ENCODE results near the gene LRMDA.

LRMDA gene

DNA sequence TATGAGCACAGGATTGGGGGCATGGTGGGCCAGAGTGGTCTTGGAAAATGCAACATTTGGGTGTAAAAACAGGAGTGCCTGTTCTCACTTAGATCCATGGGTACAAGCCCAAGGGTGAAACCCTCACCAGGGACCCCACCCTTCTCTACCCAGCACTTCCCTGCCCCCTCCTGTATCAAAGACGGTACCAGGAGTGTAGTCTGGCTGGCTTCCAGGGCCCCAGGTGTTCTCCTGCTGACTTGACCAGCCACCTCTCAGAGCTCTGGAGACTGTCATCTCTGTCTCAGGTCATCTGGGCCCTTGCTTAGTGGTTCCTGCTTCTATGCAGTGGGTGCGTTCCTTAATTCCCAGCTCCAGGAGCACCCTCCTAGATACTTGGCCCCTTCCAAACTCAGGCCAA, 447.2 kb downstream of the LRMDA start:
- H3K27ac Mint-ChIP-seq, result no peak overlapping the region
- H3K27me3 Mint-ChIP-seq, result no peaks in the 10 kb centered on the region
- CTCF ChIA-PET, result no interaction called here
- DNase-seq, result no peak
- H3K4me1 Mint-ChIP-seq, result no peaks in the 10 kb centered on the region
- no peaks in the 10 kb centered on the region for H3K9me3 Mint-ChIP-seq
- no peaks in the 10 kb centered on the region for H3K36me3 Mint-ChIP-seq
- H3K4me3 Mint-ChIP-seq, result no peak overlapping the region

DNA sequence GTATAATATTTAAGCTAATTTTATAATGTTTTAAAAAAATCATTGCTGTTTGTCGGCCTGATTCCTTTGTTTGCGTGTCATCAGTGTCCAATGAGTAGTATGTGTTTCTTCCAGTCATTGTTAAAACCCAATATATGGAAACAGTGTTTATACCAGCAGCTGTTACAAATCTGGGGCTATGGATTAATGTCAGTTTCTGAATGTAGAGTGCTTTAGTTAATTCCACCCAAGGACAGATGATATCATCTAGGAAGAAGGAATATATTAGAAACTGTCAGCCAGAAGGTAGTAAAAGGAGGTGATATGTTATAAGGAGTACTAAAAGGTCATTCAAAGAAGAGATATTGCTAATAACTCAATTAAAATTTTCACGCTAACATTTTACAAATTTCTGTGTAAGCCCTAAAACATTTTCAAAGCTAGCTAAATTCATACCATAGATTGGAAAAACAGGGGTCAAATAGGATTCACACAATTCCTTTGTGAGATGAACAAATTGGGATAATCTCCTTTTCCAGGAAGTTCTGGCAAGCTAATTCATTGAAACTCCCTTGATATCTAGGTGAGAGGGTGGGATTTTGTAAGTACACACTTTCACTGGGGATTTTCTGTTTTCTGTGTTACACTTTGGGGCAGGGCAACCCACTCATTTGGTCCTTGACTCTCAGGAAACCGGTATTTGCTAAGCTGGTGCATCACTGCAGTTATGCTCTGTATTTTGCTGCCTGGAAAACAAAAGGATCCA, 448.8 kb downstream of the LRMDA start:
- no peaks in the 10 kb centered on the region for H3K9me3 Mint-ChIP-seq
- CTCF ChIA-PET, result no interaction called here
- no peak for DNase-seq
- H3K27me3 Mint-ChIP-seq, result no peaks in the 10 kb centered on the region
- no peak overlapping the region for H3K4me3 Mint-ChIP-seq
- no peak overlapping the region for H3K27ac Mint-ChIP-seq
- H3K36me3 Mint-ChIP-seq, result no peaks in the 10 kb centered on the region
- H3K4me1 Mint-ChIP-seq, result no peaks in the 10 kb centered on the region

DNA sequence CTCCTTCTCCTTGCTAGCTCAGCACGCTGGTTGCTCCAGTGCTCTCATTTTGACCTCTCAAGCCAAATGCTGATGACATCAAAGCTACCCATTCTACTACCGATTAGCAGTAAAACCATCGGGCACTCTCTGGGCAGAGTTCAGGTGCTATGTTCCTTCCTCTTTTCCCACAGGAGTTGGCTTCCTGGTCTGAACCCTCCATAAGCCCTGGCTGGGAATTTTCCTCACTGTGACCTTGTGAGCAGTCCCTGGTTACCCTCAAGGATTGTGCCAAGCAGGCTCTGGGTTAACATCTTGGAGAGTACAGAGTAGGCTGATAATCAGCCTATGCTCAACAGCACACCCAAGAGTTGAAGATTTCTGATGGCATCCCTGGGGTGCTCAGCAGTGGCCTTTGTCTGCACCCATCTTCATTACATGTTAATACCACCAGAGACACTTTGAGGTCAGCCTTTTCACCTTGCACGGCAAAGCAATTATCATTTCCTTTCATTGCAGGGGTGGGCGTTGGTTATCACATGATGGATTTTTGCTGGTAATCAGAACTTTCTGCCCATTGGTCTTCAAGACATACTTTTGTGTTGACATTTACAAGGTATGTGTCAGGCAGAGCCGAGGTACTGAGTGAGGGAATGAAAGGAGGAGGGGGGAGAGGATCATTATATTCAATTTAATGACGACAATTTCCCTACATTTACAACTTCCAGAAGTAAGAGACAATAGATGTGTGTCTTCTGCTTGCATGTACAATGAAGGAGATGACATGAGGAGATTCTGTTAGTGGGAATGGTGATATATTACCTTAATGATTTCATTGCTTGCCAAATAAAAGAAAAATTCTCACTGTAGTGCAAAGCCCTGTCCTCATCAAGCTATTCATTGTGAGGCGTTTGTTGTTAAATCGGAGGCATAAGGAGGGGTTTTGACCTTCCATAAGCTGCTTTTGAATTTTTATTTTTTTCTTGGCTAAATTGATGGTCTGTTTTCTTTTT, 452.0 kb downstream of the LRMDA start:
- Mint-ChIP-seq H3K4me3 (no peak overlapping the region), H3K4me1 (no peaks in the 10 kb centered on the region), H3K27me3 (no peaks in the 10 kb centered on the region), H3K27ac (no peak overlapping the region), H3K9me3 (no peaks in the 10 kb centered on the region), H3K36me3 (no peaks in the 10 kb centered on the region)
- no peak for DNase-seq
- CTCF ChIA-PET, result no interaction called here

DNA sequence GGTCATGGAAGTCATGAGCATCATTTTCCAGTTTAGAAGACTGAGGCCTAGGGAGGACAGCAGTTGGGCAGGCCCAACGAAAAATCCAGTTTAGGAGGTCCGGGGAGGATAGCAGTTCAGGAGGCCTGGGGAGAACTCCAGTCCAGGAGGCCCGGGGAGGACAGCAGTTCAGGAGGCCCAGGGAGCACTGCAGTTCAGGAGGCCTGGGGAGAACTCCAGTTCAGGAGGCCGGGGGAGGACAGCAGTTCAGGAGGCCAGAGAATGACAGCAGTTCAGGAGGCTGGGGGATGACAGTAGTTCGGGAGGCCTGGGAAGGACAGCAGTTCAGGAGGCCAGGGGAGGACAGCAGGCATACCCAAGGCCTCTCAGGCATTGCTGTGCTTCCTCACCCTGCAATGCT, 453.4 kb downstream of the LRMDA start:
- no peaks in the 10 kb centered on the region for H3K4me1 Mint-ChIP-seq
- H3K36me3 Mint-ChIP-seq, result no peaks in the 10 kb centered on the region
- no peak overlapping the region for H3K4me3 Mint-ChIP-seq
- DNase-seq, result no peak
- no peak overlapping the region for H3K27ac Mint-ChIP-seq
- no peaks in the 10 kb centered on the region for H3K27me3 Mint-ChIP-seq
- CTCF ChIA-PET, result interaction anchor here (1.2 kb wide), 1 partner anchor 8 kb away, joined by 3 read pairs; no protein-coding TSS in a partner anchor
- no peaks in the 10 kb centered on the region for H3K9me3 Mint-ChIP-seq

DNA sequence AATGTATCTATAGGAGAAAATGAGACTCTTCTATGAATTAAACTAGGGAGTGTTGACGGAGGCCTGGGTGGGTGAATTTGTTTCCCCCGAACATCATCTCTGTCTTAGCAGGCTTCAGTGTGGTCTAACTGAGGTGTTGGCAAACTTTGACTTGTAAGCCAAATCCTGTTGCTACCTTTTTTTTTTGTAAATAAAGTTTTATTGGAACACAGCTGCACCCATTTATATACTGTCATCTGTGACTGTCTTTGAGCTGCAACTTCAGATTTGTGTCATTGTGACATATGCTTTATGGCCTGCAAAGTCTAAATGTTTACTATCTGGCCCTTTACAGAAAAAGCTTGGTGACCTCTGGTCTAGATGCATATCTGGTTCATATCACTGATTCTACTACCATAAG, 455.9 kb downstream of the LRMDA start:
- no peak for DNase-seq
- Mint-ChIP-seq H3K27me3 (no peaks in the 10 kb centered on the region), H3K4me3 (no peak overlapping the region), H3K36me3 (no peaks in the 10 kb centered on the region), H3K9me3 (no peaks in the 10 kb centered on the region), H3K4me1 (no peaks in the 10 kb centered on the region), H3K27ac (no peak overlapping the region)
- CTCF ChIA-PET, result no interaction called here

DNA sequence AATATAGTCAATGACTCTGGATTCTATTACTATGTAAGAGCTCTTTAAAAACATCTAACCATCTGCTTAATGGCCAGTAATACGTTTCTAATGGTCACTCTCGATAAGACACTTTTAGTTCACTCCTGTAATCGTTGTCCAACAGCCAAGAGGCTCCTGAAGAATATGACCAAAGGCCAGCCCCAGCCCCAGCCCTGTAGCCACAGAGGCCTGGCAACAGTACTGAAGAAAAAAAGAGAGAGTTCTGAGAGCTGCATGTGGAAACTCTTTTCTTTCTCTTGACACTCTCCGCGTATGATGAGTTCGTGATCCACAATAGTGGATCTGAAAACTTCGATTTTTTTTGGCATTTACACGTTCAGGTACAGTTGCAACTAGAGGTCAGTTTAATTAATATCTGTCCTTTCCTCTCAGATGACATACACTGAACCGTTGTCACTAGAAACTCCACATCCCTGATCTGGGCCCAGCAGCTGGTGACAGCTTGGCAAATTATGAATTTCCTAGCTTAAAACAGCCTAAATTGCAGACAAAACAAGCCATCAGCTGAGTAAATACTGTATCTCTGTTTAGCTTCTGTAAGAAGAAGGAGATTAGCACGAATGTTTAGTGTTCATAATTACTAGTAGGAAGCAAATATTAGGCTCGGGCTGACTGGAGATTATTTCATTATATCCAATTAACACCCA, 456.7 kb downstream of the LRMDA start:
- no peak for DNase-seq
- no peaks in the 10 kb centered on the region for H3K9me3 Mint-ChIP-seq
- H3K36me3 Mint-ChIP-seq, result no peaks in the 10 kb centered on the region
- H3K4me3 Mint-ChIP-seq, result no peak overlapping the region
- no peaks in the 10 kb centered on the region for H3K27me3 Mint-ChIP-seq
- H3K4me1 Mint-ChIP-seq, result no peaks in the 10 kb centered on the region
- H3K27ac Mint-ChIP-seq, result no peak overlapping the region
- CTCF ChIA-PET, result no interaction called here

DNA sequence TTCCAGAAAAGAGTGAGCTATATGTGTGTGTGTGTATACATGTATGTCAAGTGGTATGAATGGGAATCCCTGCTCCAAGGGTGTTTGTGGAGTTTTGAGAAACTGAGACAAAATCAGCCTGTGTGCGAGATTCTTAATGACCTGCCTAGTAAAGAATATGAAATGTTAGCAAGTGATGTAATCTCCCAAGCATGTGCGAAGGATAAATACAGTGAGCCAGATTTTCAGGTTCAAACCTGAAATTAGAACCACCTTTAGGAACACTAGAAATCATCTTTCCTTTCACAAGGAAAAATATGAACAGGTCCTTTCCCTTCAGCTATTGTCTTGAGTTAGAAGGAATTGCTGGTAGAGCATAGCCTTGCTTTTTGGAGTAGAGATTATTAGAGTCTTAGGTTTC, 457.6 kb downstream of the LRMDA start:
- no peaks in the 10 kb centered on the region for H3K9me3 Mint-ChIP-seq
- no peak for DNase-seq
- CTCF ChIA-PET, result interaction anchor here (0.7 kb wide), 1 partner anchor 65 kb away, joined by 3 read pairs; no protein-coding TSS in a partner anchor
- no peak overlapping the region for H3K4me3 Mint-ChIP-seq
- no peaks in the 10 kb centered on the region for H3K36me3 Mint-ChIP-seq
- no peak overlapping the region for H3K27ac Mint-ChIP-seq
- no peaks in the 10 kb centered on the region for H3K4me1 Mint-ChIP-seq
- no peaks in the 10 kb centered on the region for H3K27me3 Mint-ChIP-seq

DNA sequence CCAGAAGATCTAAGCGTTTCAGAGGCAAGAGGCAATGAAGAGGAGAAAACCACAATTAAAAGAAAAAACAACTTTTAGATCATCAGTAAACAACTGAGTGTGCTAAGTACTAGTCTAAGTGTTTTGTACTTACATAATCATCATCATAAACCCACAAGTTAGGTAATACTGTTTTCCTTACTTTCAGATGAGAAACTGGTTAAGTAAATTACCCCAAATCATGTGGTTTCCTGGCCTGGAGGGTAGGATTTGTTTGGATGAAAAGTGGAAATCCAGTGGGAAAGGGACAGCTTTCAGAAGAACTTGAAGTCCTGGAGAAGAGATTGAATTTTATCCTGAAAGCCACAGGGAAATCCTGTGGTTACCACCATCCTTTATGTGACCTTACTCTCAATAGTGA, 463.3 kb downstream of the LRMDA start:
- no peaks in the 10 kb centered on the region for H3K4me1 Mint-ChIP-seq
- CTCF ChIA-PET, result no interaction called here
- H3K36me3 Mint-ChIP-seq, result no peaks in the 10 kb centered on the region
- no peak overlapping the region for H3K27ac Mint-ChIP-seq
- no peaks in the 10 kb centered on the region for H3K27me3 Mint-ChIP-seq
- DNase-seq, result no peak
- no peaks in the 10 kb centered on the region for H3K9me3 Mint-ChIP-seq
- H3K4me3 Mint-ChIP-seq, result no peak overlapping the region

DNA sequence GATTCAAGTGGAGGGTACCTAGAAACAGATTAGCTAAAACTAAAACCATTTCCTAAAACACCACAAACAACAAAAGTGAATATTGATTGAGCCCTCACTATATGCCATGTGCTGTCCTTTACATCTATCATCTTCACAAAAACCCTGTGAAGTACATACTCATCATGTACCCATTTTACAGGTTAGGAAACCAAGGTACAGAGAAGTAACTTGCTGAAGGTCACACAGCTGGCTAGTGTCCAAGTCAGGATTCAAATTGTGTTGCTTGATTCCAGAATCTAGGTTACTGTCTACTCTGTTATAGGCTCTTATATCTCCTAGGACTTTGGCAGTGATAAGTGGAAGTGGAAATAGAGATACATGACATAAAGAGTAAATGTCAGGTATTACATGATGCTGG, 463.8 kb downstream of the LRMDA start:
- CTCF ChIA-PET, result no interaction called here
- DNase-seq, result no peak
- H3K4me1 Mint-ChIP-seq, result no peaks in the 10 kb centered on the region
- H3K27me3 Mint-ChIP-seq, result no peaks in the 10 kb centered on the region
- no peaks in the 10 kb centered on the region for H3K36me3 Mint-ChIP-seq
- no peak overlapping the region for H3K4me3 Mint-ChIP-seq
- no peaks in the 10 kb centered on the region for H3K9me3 Mint-ChIP-seq
- H3K27ac Mint-ChIP-seq, result no peak overlapping the region

DNA sequence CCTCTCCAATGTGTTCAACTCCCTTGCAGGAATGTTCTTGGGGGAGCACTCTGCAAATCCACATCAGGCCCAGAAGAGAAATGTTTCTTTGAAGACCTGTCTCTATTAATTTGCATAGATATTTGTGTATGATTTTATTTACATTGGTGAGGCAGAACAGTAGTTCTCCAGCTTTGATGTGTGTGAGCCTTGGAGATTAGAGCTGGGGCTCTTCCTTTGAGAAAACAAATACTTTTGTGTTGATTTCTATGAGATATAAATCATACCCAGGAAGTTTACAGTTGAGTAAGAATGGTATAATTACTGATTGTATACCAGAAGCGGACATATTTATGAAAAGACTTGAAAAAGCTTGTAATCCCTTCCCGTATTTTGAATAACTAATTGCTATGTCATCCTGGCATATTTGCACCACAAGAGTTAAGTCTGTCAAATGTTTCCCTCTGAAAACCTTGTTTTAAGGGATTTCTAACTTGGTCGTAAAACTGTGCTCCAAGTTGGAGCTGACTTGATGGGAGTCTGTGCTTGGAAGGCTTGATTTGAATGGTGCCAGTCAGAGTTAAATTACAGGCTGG, 468.5 kb downstream of the LRMDA start:
- Mint-ChIP-seq H3K27me3 (peaks cover 4% of the 10 kb centered on the region), H3K36me3 (no peaks in the 10 kb centered on the region), H3K4me1 (no peaks in the 10 kb centered on the region), H3K9me3 (no peaks in the 10 kb centered on the region), H3K27ac (no peak overlapping the region), H3K4me3 (no peak overlapping the region)
- CTCF ChIA-PET, result no interaction called here
- no peak for DNase-seq

DNA sequence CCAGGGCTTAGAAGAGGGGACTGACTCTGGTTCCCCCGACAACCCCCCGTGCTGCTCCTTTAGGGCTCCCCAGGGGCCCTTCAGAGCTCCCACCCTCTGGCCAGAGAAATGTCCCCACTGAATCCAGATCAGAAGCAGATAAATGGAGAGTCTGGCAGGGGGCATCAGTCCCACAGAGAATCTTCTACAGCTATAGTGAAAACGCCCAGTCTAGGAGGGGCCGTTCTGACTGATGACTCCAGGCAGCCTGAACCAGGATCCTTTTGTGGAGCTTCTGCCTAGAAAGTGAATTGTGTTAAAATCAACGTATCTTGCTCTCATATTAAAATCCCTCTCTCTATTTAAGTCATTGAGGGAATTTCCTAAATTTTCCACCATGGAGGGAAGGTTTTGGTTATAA, 471.4 kb downstream of the LRMDA start:
- H3K27me3 Mint-ChIP-seq, result peaks cover 10% of the 10 kb centered on the region
- no peak overlapping the region for H3K4me3 Mint-ChIP-seq
- H3K27ac Mint-ChIP-seq, result no peak overlapping the region
- no peaks in the 10 kb centered on the region for H3K36me3 Mint-ChIP-seq
- CTCF ChIA-PET, result no interaction called here
- H3K4me1 Mint-ChIP-seq, result no peaks in the 10 kb centered on the region
- DNase-seq, result no peak
- no peaks in the 10 kb centered on the region for H3K9me3 Mint-ChIP-seq

DNA sequence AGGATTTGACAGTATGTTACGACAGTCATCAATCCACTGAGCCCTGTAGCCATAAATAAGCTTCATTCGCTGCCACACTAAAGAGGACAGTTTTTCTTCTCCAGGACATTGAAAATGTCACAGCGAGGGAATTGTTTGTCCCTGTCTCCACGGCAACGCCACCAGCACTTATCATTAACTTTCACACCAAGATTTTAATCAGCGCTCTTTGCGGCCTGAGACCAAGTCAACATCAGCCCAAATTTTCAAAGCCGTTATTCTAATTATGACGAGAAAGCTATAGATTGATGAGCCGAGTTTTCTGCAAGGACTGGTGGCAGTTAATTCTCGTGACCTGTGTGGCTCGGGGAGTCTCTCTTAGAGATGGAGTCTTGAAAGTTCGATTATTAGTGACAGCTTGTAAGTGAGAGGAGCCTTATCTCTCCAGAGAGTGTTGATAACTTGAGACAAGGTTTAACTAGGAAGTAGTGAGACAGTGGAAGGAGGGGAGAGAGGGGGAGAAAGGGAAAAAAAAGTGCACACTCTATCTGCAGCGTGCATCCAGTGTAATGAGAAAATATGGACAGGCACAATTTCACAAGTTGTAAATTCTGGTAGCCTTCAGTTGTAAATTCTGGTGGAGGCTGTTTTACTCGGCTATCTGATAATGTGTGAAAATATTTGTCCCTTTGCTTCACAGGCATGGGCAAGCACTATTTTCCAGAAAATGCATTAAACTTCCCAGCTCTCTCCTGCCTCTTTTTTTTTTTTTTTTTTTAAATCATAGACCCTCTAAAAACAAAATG, 473.3 kb downstream of the LRMDA start:
- no peak overlapping the region for H3K4me3 Mint-ChIP-seq
- H3K36me3 Mint-ChIP-seq, result no peaks in the 10 kb centered on the region
- peaks cover 10% of the 10 kb centered on the region for H3K27me3 Mint-ChIP-seq
- H3K4me1 Mint-ChIP-seq, result no peaks in the 10 kb centered on the region
- CTCF ChIA-PET, result no interaction called here
- no peaks in the 10 kb centered on the region for H3K9me3 Mint-ChIP-seq
- no peak overlapping the region for H3K27ac Mint-ChIP-seq
- DNase-seq, result no peak

DNA sequence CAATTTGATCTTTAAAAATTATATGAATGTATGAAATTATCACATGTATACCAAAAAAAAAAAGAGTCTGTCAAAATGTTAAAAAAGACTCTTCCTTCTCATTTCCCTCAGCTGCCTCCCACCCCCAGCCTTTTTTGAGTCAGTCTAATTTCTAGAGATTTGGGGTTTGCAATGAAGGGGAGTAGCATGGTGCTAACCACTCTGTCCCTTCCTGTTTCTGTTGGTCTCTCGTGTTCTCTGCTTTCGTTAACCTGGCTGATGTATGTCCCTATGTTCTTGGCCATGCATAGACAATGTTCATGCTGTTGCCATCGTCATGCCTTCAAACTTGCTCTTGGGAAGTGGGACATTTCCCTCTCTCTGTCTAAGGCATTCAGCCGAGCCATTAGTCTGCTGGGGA, 474.1 kb downstream of the LRMDA start:
- CTCF ChIA-PET, result no interaction called here
- Mint-ChIP-seq H3K9me3 (no peaks in the 10 kb centered on the region), H3K4me3 (no peak overlapping the region), H3K36me3 (no peaks in the 10 kb centered on the region), H3K27me3 (peaks cover 10% of the 10 kb centered on the region), H3K4me1 (no peaks in the 10 kb centered on the region), H3K27ac (no peak overlapping the region)
- DNase-seq, result no peak

DNA sequence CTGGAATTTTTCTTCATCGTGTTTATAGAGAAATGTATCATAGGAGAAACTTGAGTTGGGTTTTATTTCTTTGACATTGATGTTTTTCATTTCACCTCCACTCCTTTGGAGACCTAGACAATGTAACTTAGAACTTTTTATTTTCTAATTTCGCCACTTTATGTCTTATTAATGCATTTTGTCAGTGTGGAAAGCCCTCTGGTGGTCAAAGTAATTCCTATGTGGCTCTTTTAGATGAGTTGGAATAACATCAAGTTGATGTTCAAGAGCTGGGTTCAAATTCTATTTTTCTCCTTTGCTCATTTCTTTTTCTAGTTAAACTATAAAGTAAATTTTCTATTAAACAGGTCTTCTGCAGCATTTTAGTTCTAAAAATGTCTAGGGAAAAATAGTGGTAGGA, 478.6 kb downstream of the LRMDA start:
- Mint-ChIP-seq H3K36me3 (no peaks in the 10 kb centered on the region), H3K27ac (no peak overlapping the region), H3K4me3 (no peak overlapping the region), H3K27me3 (peaks cover 5% of the 10 kb centered on the region), H3K4me1 (no peaks in the 10 kb centered on the region), H3K9me3 (no peaks in the 10 kb centered on the region)
- CTCF ChIA-PET, result no interaction called here
- DNase-seq, result no peak
